GM23338 (cell line): Measurements from ENCODE around the gene CDHR2. TPM values are rescaled to one million over a fixed set of nuclear protein-coding genes. Genes with fewer than 3 reads are reported as not detected.

Experiments
- ATAC-seq: fragments of 200-7000 bp; cut with Tn5 transposase; 3 replicates; pipeline ENCODE4 v1.9.1; 2020
- DNase-seq: peaks from one replicate; pipeline ENCODE4 v3.0.0-alpha.2; 2015; ENCODE audit warnings: low spot score
- H2AFZ ChIP-seq: fragments of 200-600 bp; sonication (generic); 2 replicates; pipeline ENCODE4 v1.8.0; 2016; ENCODE audit warnings: antibody characterized with exemption, mild to moderate bottlenecking, moderate library complexity
- H3F3A ChIP-seq: fragments of 200-600 bp; sonication (generic); replicated peaks from 2 replicates; pipeline ENCODE4 v1.8.0; 2017; ENCODE audit warnings: antibody characterized with exemption, mixed run types, low read depth
- H3K27ac ChIP-seq: fragments of 200-600 bp; sonication (generic); 2 replicates; pipeline ENCODE4 v1.6.1; 2016; ENCODE audit warnings: low read depth
- H3K27me3 ChIP-seq: fragments of 200-600 bp; sonication (generic); 2 replicates; pipeline ENCODE4 v1.8.0; 2016; ENCODE audit warnings: mild to moderate bottlenecking, mixed run types, moderate library complexity; ENCODE audit not compliant: insufficient read depth
- H3K36me3 ChIP-seq: fragments of 200-600 bp; sonication (generic); 2 replicates; pipeline ENCODE4 v1.8.0; 2016; ENCODE audit warnings: mild to moderate bottlenecking; ENCODE audit not compliant: insufficient read depth
- H3K4me1 ChIP-seq: fragments of 200-600 bp; sonication (generic); 2 replicates; pipeline ENCODE4 v1.8.0; 2016; ENCODE audit warnings: mild to moderate bottlenecking, moderate library complexity; ENCODE audit not compliant: insufficient read depth
- H3K4me2 ChIP-seq: fragments of 200-600 bp; sonication (generic); 2 replicates; pipeline ENCODE4 v1.7.1; 2017; ENCODE audit warnings: mixed run types
- H3K4me3 ChIP-seq: fragments of 200-600 bp; sonication (generic); 2 replicates; pipeline ENCODE4 v1.6.1; 2016; ENCODE audit warnings: mixed run types
- H3K79me2 ChIP-seq: fragments of 200-600 bp; sonication (generic); replicated peaks from 2 replicates; pipeline ENCODE4 v1.8.0; 2017; ENCODE audit warnings: mild to moderate bottlenecking; ENCODE audit not compliant: insufficient read depth
- H3K9me2 ChIP-seq: fragments of 200-600 bp; sonication (generic); 2 replicates; pipeline ENCODE4 v1.8.0; 2017; ENCODE audit not compliant: insufficient read depth
- H4K20me1 ChIP-seq: fragments of 200-600 bp; sonication (generic); replicated peaks from 2 replicates; pipeline ENCODE4 v1.8.0; 2017; ENCODE audit warnings: mild to moderate bottlenecking; ENCODE audit not compliant: insufficient read depth
- H3K27ac Mint-ChIP-seq: 2 replicates; pipeline ENCODE4 v1.8.0; 2020; ENCODE audit warnings: inconsistent platforms, mild to moderate bottlenecking, moderate library complexity, mixed read lengths
- H3K27me3 Mint-ChIP-seq: 3 replicates; pipeline ENCODE4 v1.8.0; 2022; ENCODE audit warnings: low read depth, mild to moderate bottlenecking, moderate library complexity, mixed read lengths, inconsistent platforms; ENCODE audit not compliant: insufficient read depth, poor library complexity
- H3K36me3 Mint-ChIP-seq: 3 replicates; pipeline ENCODE4 v1.8.0; 2021; ENCODE audit warnings: low read depth, mild to moderate bottlenecking, inconsistent platforms, moderate library complexity, mixed read lengths
- H3K4me1 Mint-ChIP-seq: 3 replicates; pipeline ENCODE4 v1.8.0; 2020; ENCODE audit warnings: mild to moderate bottlenecking, inconsistent platforms, mixed read lengths
- H3K4me3 Mint-ChIP-seq: 3 replicates; pipeline ENCODE4 v1.8.0; 2021; ENCODE audit warnings: moderate library complexity, mild to moderate bottlenecking, inconsistent platforms, mixed read lengths
- H3K9me3 Mint-ChIP-seq: 3 replicates; pipeline ENCODE4 v1.8.0; 2020; ENCODE audit warnings: moderate library complexity, mild to moderate bottlenecking, inconsistent platforms, mixed read lengths
- CREB1 ChIP-seq: fragments of 250-450 bp; sonication (Bioruptor Pico); IDR thresholded peaks from 2 replicates; pipeline ENCODE4 v1.5.0; 2020; ENCODE audit warnings: low read depth, mild to moderate bottlenecking, moderate library complexity
- JUNB ChIP-seq: IDR thresholded peaks from one replicate; pipeline ENCODE4 v1.6.1; 2016; ENCODE audit warnings: antibody characterized with exemption; ENCODE audit not compliant: unreplicated experiment
- NANOG ChIP-seq: IDR thresholded peaks from 2 replicates; pipeline ENCODE4 v1.6.1; 2016; ENCODE audit warnings: antibody characterized with exemption, borderline replicate concordance
- POLR2AphosphoS5 ChIP-seq: IDR thresholded peaks from 2 replicates; pipeline ENCODE4 v1.6.1; 2016; ENCODE audit warnings: antibody characterized with exemption, low read depth
- ZNF114 ChIP-seq: fragments of 250-450 bp; sonication (Bioruptor Pico); IDR thresholded peaks from 2 replicates; pipeline ENCODE4 v1.5.0; 2020; ENCODE audit warnings: mild to moderate bottlenecking, moderate library complexity
- ZNF331 ChIP-seq: fragments of 250-450 bp; sonication (Bioruptor Pico); IDR thresholded peaks from 2 replicates; pipeline ENCODE4 v1.5.0; 2020; ENCODE audit warnings: low read depth, mild to moderate bottlenecking, moderate library complexity
- polyA plus RNA-seq: library from polyadenylated mRNA; unstranded; fragments of >200 nt; fragmentation: Nextera tagmentation; extraction: Ambion mirVana; gene quantifications from 2 replicates; pipeline ENCODE4 v1.2.1, GENCODE V29; 2016
- total RNA-seq: library from RNA; depleted of rRNA; stranded (reverse); fragments of >200 nt; shearing (Covaris generic); gene quantifications from 2 replicates; pipeline ENCODE4 v1.2.3, GENCODE V29; 2014
- TF ChIP-seq, protein P1 (sequence below): IDR thresholded peaks from one replicate; pipeline ENCODE4 v1.6.1; 2018; ENCODE audit warnings: antibody characterized with exemption; ENCODE audit not compliant: unreplicated experiment
- TF ChIP-seq, protein P2 (sequence below), 2 experiments: fragments of 200-600 bp in 1 of 2; sonication (generic) in 1 of 2; conservative IDR thresholded peaks; 2 replicates each; pipeline versions ENCODE4 v1.5.1 to v1.6.1; 2016 to 2017; ENCODE audit warnings: antibody characterized with exemption in 2 of 2, low read depth in 2 of 2, mild to moderate bottlenecking in 2 of 2, moderate library complexity in 1 of 2

CDHR2 gene
- total and polyA plus RNA-seq, 2 experiments from 2014 or later = not detected

DNA sequence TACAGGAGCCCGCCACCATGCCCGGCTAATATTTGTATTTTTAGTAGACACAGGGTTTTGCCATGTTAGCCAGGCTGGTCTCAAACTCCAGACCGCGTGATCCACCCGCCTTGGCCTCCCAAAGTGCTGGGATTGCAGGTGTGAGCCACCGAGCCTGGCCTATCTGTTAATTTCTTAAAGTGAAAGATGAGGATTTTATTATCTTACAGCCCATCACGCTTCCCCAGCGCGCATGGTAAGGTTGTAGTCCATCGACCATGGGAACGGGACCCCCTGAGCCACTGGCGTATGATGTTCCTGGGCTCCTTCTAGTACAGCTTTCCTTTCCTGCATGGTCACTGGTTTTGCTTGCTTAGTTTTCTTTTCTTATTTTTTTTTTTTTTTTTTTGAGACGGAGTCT is 8.7 kb downstream of the CDHR2 start (continued):
- TF ChIP-seq POLR2AphosphoS5 = no peak
- TF ChIP-seq JUNB = no peak
- TF ChIP-seq, protein P1, sequence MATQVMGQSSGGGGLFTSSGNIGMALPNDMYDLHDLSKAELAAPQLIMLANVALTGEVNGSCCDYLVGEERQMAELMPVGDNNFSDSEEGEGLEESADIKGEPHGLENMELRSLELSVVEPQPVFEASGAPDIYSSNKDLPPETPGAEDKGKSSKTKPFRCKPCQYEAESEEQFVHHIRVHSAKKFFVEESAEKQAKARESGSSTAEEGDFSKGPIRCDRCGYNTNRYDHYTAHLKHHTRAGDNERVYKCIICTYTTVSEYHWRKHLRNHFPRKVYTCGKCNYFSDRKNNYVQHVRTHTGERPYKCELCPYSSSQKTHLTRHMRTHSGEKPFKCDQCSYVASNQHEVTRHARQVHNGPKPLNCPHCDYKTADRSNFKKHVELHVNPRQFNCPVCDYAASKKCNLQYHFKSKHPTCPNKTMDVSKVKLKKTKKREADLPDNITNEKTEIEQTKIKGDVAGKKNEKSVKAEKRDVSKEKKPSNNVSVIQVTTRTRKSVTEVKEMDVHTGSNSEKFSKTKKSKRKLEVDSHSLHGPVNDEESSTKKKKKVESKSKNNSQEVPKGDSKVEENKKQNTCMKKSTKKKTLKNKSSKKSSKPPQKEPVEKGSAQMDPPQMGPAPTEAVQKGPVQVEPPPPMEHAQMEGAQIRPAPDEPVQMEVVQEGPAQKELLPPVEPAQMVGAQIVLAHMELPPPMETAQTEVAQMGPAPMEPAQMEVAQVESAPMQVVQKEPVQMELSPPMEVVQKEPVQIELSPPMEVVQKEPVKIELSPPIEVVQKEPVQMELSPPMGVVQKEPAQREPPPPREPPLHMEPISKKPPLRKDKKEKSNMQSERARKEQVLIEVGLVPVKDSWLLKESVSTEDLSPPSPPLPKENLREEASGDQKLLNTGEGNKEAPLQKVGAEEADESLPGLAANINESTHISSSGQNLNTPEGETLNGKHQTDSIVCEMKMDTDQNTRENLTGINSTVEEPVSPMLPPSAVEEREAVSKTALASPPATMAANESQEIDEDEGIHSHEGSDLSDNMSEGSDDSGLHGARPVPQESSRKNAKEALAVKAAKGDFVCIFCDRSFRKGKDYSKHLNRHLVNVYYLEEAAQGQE = no peak
- TF ChIP-seq, protein P2, sequence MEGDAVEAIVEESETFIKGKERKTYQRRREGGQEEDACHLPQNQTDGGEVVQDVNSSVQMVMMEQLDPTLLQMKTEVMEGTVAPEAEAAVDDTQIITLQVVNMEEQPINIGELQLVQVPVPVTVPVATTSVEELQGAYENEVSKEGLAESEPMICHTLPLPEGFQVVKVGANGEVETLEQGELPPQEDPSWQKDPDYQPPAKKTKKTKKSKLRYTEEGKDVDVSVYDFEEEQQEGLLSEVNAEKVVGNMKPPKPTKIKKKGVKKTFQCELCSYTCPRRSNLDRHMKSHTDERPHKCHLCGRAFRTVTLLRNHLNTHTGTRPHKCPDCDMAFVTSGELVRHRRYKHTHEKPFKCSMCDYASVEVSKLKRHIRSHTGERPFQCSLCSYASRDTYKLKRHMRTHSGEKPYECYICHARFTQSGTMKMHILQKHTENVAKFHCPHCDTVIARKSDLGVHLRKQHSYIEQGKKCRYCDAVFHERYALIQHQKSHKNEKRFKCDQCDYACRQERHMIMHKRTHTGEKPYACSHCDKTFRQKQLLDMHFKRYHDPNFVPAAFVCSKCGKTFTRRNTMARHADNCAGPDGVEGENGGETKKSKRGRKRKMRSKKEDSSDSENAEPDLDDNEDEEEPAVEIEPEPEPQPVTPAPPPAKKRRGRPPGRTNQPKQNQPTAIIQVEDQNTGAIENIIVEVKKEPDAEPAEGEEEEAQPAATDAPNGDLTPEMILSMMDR (conservative IDR thresholded peaks at IDR 0.05; ENCODE audit: low read depth in 2 of 2) = no peak
- TF ChIP-seq NANOG = no peak
- no peak for TF ChIP-seq ZNF331 (CRISPR knock-in tag)
- TF ChIP-seq CREB1 (CRISPR knock-in tag) = no peak
- no peak for TF ChIP-seq ZNF114 (CRISPR knock-in tag)

DNA sequence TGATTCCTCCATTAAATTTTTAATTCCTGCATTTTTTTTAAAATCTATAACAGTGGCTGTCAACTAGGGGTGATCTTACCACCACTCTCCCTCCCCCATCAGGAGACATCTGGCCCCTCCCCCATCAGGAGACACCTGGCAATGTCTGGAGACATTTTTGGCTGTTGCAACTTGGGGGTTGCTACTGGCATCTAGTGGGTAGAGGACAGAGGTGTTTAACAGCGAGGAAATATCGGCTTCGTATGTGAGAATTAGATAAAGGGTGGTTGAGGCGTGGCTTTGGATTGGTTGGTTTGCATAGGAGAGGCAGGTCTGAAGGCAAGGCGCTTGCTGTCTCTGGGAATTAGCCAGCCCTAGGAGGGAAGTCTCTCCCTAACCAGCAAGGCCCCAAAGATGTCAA is 10.5 kb downstream of the CDHR2 start:
- no peaks in the 10 kb centered on the region for H3K9me2 ChIP-seq
- no peaks in the 10 kb centered on the region for H3K27me3 ChIP-seq
- H3K4me1 ChIP-seq = peaks cover 5% of the 10 kb centered on the region; the same call in 1 of the 2 replicates
- H3K36me3 Mint-ChIP-seq = no peaks in the 10 kb centered on the region
- no peak overlapping the region for H3K27ac ChIP-seq
- TF ChIP-seq, protein P1 = no peak
- TF ChIP-seq, protein P2 (conservative IDR thresholded peaks at IDR 0.05; ENCODE audit: low read depth in 2 of 2) = peak; percentile 45 to 49
- no peak overlapping the region for H3K4me3 Mint-ChIP-seq
- no peak overlapping the region for H3K4me3 ChIP-seq
- no peak overlapping the region for H3K27ac Mint-ChIP-seq
- no peaks in the 10 kb centered on the region for H3K36me3 ChIP-seq
- H3K4me2 ChIP-seq = no peak overlapping the region
- ATAC-seq (peak; percentile 79), DNase-seq (peak; percentile 65)
- no peaks in the 10 kb centered on the region for H3F3A ChIP-seq
- peaks cover 17% of the 10 kb centered on the region for H3K27me3 Mint-ChIP-seq
- peaks cover 5% of the 10 kb centered on the region; the same call in 1 of the 3 replicates for H3K9me3 Mint-ChIP-seq
- H2AFZ ChIP-seq = 0 out of 2 replicates have a peak overlapping the region, but pooled peaks have one; percentile 38
- H4K20me1 ChIP-seq = no peaks in the 10 kb centered on the region
- H3K4me1 Mint-ChIP-seq = peaks cover 7% of the 10 kb centered on the region
- no peaks in the 10 kb centered on the region for H3K79me2 ChIP-seq
